HTERT RPE-1 (cell line): ENCODE results near the gene ERBB4.
"Not testable (repeated sequence)": the region's sequence is repeated elsewhere in the genome, so short reads cannot be mapped to it uniquely, and the experiment has no call there.

Experiments used
- in situ Hi-C: fragments of 300-500 bp; cut with MboI; formaldehyde crosslinking; loops from 4 replicates; pipeline ENCODE4 v1.14.3; 2020; ENCODE audit warnings: low sequenced_read_pairs

Gene ERBB4

DNA sequence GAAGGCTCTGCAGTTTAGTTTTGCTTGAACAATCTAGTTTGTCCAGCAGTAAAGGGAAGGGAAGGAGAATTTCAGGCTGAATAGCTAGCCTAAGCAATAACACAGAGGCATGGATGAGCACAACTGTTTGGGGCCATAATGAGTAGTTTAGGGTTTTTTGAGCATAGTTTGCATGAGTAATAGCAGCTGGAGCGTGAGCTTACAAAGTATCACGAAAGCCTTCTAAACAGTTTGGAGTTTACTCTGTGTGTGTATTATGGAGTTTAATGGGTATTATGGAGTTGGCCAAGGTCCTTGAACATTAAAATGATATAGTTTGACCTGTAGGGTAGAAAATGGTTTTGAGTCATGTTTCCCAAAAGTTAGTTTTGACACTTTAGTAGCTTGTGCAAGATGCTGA, 782.3 kb downstream of the ERBB4 start:
- in situ Hi-C loops = no loop called here

DNA sequence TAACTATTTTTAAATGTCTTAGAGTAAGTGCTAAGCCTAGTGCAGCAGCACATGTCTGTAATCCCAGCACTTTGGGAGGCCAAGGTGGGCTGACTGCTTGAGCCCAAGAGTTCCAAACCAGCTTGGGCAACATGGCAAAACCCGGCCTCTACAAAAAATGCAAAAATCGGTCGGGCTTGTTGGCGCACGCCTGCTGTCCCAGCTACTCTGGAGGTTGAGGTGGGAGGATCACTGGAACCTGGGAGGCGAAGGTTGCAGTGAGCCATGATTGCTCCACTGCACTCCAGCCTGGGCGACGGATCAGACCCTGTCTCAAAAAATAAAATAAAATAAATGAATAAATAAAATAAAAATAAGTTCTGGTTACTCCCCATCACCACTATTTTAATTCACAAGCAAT, 783.4 kb downstream of the ERBB4 start:
- in situ Hi-C loops = no loop called here

DNA sequence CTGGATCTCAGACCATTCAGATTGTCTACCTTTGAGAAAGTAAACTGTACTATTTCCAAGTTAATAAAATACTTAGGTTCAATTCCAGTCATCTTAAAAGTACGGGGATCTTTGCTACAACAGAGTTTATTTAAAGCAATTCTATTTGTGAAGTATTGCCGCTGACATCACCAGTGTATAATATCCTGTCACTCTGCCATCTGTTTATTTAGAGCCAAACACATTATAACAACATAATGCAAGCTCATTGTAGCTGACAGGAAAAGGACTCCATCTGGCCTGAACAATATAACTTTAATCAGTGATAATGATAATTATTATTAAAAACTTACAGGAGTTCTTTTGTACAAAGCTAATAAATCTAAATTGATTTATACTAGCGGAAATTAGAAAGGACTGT, 786.8 kb downstream of the ERBB4 start:
- in situ Hi-C loops = no loop called here

DNA sequence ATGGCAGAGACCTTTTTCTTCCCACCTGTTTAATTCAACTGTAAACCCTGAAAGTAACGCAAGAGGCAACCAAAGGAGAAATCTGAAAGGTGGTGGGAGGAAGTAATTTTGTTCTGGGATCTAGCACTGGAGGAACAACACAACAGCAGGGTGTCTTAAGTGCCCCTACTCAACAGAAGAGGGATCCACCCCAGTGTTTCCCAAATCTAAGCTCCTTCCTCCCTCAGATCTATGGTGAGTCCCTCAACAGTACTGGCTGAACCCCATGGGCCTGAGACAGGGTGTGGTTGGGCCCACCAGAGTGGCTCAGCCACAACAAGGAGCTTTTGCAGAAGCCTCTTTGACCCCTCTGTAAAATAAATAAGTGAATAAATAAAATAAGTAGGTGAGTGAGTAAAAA, 790.3 kb downstream of the ERBB4 start:
- in situ Hi-C loops = no loop called here

DNA sequence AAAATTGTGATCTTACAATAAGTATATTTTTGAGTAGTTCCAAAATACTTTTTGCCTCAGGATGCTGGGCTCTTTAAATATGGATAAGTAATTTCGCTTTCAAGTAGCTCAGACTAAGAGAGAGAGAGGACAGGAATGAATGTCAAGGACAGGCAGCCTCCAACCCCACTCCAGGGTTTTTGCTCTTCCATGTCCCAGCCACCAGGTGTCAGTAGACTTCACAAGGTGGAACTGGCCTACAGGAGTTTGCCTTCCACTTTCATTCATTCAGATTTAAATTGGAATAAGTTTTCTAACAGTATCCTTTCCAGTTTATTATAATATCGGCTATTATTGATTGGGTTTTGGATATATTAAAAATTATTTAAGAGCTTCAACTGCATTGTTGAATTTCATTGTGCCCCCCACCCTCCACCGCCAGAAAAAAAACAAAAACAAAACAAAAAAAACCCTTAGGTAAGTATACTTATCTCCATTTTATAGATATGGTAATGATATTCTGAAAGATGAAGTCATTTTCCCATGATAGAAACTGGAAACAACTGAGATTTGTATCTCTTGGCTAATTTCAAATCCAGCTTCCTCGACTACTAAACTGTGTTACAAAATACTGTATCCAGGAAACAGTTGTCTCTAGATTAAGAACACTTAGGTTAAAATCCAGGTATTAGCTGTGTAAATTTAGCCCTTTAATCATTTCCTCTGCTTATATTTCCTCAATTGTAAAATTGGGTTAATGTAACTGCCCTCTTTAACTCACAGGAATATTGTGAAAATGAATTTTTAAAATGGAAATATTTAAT, 793.1 kb downstream of the ERBB4 start:
- in situ Hi-C loops = no loop called here

DNA sequence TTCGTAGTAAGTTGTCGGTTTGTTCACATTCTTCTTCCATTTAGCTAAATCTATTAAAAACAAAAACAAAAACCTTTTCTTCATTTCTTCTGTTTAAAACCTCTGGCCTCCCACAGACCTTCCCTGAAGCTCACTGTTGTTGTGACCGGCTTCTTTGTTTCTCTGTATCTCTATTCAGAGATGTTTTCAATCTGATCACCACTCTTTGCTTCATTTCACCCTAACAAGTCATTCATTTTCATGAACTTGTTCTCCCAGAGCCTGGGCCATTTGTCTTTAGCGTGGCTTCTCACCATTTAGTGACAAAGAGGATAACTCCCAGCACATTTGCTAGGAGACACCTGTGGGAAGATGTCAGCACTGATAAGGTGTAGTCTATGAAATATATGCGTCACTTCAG, 794.2 kb downstream of the ERBB4 start:
- in situ Hi-C loops = no loop called here

DNA sequence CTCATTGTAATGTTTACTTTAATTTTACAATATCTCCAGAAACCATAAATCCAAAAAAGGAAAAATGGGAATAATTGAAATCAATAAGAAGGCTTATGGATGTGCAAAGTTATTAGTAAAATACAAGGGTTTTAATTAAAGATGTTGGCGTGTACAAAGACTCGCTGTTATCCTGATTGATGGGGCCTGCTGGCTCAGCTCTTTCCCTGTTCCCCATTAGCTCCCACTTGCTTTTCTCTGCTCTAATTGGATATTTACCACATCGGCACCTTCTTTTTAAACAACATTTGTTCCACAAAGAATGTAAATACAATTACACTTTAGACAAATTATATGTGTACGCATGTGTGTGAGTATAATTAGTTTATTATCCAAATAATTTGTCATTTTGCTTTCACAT, 796.6 kb downstream of the ERBB4 start:
- in situ Hi-C loops = no loop called here

DNA sequence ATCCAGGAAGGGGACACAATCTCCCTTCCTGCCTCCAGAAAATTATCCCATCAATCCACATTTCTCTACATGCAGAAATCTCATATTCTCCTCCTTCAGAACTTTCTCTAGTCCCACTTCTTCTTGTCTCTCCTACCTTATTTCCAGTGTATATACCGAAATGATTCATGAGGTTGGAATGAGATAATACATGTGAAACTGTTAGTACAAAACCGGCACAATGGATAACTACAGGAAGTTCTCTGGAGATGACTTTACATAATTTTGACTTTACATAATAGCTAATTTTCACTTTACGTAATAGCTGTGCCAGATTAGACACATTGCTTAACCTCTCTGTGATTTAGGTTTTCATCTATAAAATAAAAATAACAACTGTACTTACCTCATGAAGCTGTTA, 801.3 kb downstream of the ERBB4 start:
- in situ Hi-C loops = no loop called here

DNA sequence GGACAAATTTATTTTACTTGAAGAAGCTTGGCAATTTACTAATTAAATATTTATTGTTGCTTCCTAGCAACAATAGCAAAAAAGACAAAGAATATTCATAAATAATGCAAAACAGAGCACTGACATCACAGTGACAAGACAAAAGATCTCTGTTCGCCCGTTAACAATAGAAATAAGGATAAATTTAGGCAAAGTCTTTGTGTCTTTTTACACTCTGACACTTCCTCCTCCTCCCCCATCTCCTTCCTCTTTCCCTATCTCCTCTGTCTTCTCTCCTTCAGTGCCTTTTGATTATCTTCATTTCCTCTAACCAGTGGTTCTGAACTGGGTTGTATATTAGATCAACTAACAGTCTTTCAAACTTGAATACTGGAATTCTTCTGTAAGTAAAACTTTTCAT, 808.4 kb downstream of the ERBB4 start:
- in situ Hi-C loops = no loop called here

DNA sequence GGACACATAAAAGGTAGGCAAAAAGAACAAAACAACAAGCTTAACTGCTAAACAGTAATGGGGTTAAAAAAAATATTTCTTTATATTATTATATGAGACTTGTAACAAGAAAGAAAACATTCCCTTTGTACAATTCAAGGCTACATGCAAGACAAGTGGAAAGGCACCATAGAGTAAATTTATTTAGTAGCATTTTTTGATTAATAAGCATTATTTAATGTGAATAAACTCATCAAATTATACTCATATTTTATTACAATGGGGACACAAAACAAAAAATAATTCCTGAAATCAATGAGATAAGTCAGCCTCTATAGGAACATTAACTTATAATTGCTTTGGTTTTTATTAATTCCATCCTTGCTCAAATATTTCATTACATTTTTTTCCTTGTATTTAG, 809.2 kb downstream of the ERBB4 start:
- in situ Hi-C loops = no loop called here

DNA sequence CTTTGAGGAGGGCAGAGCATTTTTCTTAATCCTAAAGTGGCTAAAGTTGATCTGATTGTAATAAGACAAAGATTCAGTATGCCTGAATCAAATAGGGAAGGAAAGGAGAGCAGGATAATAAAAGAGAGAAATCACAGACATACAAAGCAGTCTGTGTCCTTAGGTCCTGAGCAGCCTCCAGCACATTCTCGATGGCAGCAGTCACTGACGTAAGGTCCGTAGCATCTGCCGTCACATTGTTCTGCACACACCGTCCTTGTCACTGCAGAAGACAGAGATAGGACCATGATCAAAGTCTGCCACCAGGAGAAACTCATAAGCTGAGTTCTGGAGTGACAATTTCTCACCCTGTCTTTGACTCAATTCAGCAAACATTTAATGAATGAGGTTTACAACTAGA, 813.7 kb downstream of the ERBB4 start:
- in situ Hi-C loops = no loop called here

DNA sequence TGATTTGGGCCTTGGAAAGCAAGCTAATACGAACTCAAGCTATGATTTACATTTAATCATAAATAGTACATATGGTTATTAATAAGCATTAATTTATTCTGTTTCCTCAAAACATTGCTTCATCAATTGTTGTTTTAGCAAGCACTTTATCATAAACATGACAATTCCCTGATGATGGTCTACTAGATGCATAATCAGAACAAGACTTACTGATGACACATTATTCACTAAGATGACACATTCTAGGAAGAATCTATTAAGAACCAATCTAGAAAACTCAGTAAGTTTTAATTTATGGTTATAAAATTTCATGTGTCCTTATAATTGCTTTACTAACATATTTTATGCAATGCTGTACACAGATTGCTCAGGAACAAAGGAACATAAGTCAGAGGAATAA, 815.2 kb downstream of the ERBB4 start:
- in situ Hi-C loops = no loop called here

DNA sequence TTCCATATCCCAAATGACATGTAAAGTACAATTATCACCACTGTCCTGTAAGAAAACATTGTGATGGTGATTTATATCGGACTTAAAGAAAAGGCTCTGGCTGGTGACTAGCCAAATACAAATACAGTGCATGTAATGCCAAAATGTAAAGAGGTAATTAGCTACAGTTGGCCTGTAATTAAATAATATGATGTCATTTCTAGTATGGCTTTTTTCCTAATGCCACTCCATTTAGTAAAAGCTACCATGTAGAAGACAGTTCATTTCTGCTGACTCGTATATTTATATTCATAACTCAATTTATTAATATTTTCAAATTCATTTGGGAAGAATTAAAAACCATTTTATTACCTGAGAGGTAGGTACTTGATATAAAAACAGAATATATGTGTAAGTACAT, 815.7 kb downstream of the ERBB4 start:
- in situ Hi-C loops = no loop called here

DNA sequence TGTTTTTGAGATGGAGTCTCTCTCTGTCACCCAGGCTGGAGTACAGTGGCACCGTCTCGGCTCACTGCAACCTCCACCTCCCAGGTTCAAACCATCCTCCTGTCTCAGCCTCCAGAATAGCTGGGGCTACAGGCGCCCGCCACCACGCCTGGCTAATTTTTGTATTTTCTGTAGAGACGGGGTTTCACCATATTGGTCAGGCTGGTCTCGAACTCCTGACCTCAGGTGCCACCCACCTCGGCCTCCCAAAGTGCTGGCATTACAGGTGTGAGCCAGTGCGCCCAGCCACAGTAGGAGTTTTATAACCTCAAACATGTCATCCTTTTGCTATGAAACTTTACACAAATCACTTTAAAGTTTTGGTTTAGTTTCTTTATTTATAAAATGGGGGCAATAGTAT, 816.7 kb downstream of the ERBB4 start:
- in situ Hi-C loops = not testable (repeated sequence)

DNA sequence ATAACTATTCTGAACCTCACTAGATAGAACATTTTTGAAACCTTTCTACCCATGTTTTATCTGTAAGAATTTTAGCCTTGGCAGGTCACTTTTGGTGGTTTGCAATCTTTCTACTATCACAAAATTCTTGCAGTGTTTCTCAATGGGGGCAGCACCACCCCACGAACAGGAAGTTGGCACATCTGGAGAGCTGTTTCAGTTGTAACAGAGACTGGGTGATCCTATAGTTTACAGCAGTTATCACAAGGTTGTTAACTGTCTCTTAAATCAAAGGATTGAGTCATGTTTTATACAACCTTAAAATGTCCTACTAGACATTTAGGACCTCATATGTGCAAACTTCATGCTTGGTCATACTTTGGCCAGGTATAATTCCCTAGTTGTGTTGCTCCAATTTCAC, 829.2 kb downstream of the ERBB4 start:
- in situ Hi-C loops = no loop called here

DNA sequence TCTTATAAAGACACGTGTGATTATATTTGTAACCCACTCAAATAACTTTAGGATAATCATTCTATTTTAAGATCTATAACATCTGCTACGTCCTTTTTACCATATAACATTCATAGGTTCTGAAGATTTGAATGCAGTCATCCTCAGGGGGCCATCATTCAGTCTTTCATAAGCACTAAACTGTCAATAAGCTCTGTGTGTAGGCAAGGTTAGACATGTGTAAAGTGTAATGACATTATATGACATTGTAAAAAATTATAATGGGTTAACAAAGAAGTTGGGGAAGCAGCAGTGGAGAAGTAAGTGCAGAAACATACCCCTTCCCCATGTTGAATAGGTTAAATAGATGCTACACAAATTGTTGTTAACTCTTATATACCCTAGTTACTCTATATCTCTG, 845.9 kb downstream of the ERBB4 start:
- in situ Hi-C loops = no loop called here

DNA sequence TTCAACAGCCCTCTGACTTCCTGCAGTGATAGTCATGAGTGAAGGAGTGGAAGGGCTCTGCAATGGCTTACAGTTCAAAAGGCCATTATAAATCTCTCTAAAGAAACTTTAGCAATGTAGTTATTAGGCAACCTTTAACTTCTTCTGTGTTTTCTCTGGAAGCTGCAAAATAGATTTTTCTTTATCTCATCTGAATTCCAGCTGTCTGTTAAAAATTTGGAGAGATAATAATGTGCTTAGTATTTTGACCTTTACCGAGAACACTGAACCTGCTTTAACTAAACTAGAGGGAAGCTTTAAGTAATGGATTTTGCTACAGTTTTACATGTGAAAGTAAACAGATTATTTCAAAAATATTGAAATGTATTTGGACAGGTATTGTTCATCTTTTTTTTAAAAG, 847.9 kb downstream of the ERBB4 start:
- in situ Hi-C loops = no loop called here

DNA sequence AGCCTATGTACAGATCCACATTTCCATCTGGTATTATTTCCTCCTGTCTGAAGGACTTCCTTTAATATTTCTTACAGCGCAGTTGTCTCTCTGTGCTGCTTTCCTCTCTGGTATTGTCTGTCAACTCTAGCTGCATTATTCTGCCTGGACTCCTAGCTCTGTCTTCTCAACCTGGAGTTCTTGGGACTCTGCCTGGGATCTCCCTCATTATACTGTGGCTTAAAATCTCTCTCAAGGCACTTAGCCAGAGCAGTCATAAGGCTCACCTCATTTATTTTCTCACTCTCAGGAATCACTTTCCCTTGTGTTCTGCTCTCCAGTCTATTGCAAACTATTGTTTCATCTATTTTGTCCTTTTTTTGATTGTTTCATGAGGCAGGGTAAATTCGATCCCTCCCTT, 850.4 kb downstream of the ERBB4 start:
- in situ Hi-C loops = no loop called here

DNA sequence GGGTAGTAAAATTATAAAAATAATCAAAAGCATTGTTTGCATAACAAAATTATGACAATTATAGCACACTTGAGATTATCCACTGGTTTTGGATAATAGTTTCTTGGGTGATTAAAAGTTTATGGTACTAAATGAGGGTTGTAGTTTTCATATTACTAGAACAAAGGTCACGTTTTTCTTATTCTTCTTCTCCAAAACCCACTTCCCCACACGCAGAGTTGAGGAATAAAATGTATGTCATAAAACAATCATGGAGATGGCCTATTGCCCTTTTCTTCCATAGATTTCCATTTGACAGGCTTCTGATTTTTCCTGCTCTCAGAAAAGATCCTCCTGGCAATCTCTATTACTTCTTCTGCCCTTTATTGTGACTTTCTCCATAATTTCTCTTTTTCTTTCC, 863.9 kb downstream of the ERBB4 start:
- in situ Hi-C loops = no loop called here

DNA sequence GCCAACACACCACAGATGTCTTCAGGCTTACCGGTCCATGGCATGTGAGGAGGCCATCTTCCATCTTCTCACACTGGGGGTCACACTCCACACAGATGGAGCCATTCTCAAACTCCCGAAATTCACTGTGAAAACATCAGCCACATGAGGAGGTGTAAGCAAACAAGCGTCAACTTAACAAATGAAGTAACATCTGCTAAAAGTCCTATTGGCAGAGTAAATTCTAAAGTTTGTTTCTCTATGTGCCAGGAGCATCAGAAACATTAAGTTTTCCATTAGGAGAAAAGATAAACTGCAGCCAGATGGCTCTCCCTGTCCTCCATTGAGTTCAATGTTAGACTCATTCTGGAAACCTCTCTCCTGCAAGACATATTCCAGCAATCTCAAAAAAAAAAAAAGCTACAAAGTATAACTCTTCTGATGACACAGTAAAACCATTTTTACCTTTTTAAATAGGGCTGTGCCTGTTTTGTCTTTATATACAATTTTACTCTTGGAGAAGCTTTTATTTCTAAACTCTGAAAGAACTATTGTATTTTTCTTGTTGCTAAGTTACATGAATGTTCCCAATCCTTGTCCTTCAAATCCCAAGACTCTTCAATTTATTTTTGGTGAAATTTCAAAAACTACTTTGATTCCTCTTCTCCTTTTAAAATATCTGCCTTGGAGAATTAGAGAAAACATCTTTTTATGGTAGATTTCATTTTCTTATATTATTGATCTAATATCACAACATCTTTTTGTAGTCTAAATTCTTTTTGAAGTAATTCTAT, 865.3 kb downstream of the ERBB4 start:
- in situ Hi-C loops = no loop called here

DNA sequence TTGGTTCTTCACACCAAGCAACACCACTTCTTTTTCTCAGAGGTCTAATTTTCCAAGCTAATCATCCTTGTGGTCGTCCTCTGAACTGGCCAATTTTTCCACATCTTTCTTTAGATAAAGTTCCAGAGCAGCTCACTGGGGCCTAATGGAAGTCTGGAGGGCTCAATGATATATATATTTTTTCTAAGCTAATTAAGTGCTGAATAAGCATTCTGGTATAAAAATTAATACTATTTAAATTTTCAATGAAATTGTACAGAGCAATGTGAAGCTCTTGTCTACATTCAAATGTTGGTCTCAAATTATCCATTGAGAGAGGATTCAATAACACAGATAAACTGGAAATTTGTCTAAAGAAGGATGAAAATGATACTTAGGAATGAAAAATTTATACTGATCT, 866.6 kb downstream of the ERBB4 start:
- in situ Hi-C loops = no loop called here

DNA sequence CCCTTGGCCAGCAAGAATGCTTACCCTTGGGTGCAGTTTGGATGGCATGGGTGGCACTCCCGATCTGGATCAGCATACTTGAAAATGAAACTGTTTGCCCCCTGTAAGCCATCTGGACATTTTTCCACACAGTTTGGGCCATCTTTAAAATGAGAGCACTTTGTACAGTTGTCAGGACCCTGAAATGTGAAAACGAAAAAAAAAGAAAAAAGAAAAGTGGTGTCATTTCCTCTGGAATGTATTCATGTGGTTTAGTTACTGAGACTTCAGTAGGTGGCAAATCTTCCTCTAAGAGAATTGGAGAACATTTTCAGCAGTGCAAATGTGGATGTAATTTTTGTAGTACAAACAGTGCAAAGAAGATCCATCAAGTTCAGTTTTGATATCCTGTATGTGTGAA, 873.3 kb downstream of the ERBB4 start:
- in situ Hi-C loops = no loop called here

DNA sequence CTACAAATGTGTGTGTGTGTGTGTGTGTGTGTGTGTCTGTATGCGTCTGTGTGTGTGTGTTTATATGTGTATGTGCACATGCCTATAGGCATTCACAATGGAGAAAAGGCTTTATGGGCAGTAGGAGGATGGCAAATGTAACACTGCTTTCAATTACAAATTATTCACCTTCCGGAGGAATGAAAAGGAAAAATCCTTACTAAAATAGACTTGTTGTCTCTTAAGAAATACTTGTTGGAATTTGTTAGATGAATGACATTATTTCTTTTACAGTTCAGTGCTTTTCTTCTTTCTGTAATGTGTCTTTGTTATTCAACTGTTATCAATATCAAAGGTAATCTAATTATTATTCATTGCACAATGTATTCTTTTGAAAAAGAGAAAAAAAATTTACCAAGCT, 874.3 kb downstream of the ERBB4 start:
- in situ Hi-C loops = no loop called here
